ENCODE data around the gene TMEM170A.

DNA sequence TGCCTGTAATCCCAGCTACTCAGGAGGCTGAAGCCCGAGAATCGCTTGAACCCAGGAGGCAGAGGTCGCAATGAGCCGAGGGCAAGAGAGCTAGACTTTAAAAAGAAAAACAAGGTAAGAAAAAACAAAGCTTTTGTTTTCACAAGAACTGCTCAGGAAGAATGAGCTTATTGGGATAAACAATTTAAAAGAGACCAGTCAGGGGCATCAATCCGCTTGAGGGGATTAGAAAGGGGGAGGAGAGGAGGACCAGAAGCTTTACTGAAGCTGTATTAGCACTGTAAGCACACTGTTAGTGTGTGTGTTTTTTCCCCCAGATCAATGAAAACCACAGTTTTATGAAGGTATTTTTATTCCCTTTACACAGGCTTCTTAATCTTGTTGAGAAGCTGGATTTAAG, 8.8 kb downstream of the TMEM170A start:
- no peak for TF ChIP-seq GATA2 (IDR thresholded peaks at IDR 0.05; ENCODE audit: low read depth, low read length)
- TF ChIP-seq GATA3 (IDR thresholded peaks at IDR 0.05; ENCODE audit: low read depth, low read length) = no peak
